Stomach (tissue), 19 donors: ENCODE data around the gene KRTAP12-4. TPM values are rescaled to one million over a fixed set of nuclear protein-coding genes. Genes with fewer than 3 reads are reported as not detected.

Source experiments
- DNase-seq, 2 donors: peaks; one replicate each; pipeline versions ENCODE4 v3.0.0 to v3.0.0-alpha.2; 2013 to 2019
- H3K27ac ChIP-seq, 5 donors: fragments of 200-600 bp in 4 of 5; sonication (generic) in 4 of 5; one replicate each; pipeline ENCODE4 v1.5.1; 2013 to 2019; ENCODE audit warnings: mild to moderate bottlenecking in 1 of 5, moderate library complexity in 1 of 5
- H3K27me3 ChIP-seq, 3 donors: fragments of 200-600 bp; sonication (generic); one replicate each; pipeline ENCODE4 v1.5.1; 2017 to 2019; ENCODE audit warnings: mixed run types in 1 of 3
- H3K36me3 ChIP-seq, 4 donors: fragments of 200-600 bp; sonication (generic); 1 replicate in 3 of 4; 2 replicates in 1 of 4; pipeline ENCODE4 v1.5.1; 2016 to 2019
- H3K4me1 ChIP-seq, 4 donors: fragments of 200-600 bp; sonication (generic); one replicate each; pipeline ENCODE4 v1.5.1; 2016 to 2019
- H3K4me3 ChIP-seq, 4 donors: fragments of 200-600 bp; sonication (generic) in 3 of 4; one replicate each; pipeline ENCODE4 v1.5.1; 2016 to 2019; ENCODE audit warnings: mild to moderate bottlenecking in 1 of 4
- H3K9me3 ChIP-seq, 4 donors: fragments of 200-600 bp; sonication (generic); one replicate each; pipeline ENCODE4 v1.5.1; 2016 to 2019
- EP300 ChIP-seq: sonication (generic); formaldehyde crosslinking; IDR thresholded peaks from one replicate; pipeline ENCODE4 v1.6.1; 2017; ENCODE audit warnings: antibody characterized with exemption
- POLR2A ChIP-seq, 4 donors: fragments of 450-650 bp; IDR thresholded peaks; one replicate each; pipeline ENCODE4 v1.6.1; 2016; ENCODE audit warnings: antibody characterized with exemption in 4 of 4, control low read depth in 2 of 4, mild to moderate bottlenecking in 1 of 4, moderate library complexity in 1 of 4
- POLR2AphosphoS5 ChIP-seq, 3 donors: sonication (generic); formaldehyde crosslinking; IDR thresholded peaks; one replicate each; pipeline ENCODE4 v1.6.1; 2016; ENCODE audit warnings: antibody characterized with exemption in 3 of 3
- WGBS, 5 donors: extraction: QIAGEN DNeasy Blood & Tissue Kit in 3 of 5; methylation state at CpG; one replicate each; pipeline versions ENCODE4 v1.1.5 to v1.1.7; 2013 to 2018; 5-methylcytosine and 5-hydroxymethylcytosine counted together
- intact Hi-C: fragments of 100-400 bp; cut with DNase I; formaldehyde crosslinking; loops from one replicate; pipeline ENCODE4 v1.15.1; 2023; ENCODE audit warnings: low total_unique reads
- long read RNA-seq, 10 donors: transcript quantifications; one replicate each; lab custom pipeline, GENCODE V29; 2026
- polyA plus RNA-seq, 3 donors: library from polyadenylated mRNA; stranded (reverse); fragments of 200-250 nt; gene quantifications; one replicate each; pipeline ENCODE4 v1.2.3, GENCODE V29; 2013
- total RNA-seq, 5 donors: library from RNA; depleted of rRNA; stranded (reverse); fragments of >200 nt; gene quantifications; one replicate each; pipeline versions ENCODE4 v1.1.0 to v1.2.3, GENCODE V29; 2014 to 2016
- TF ChIP-seq, protein P1 (sequence below), 7 experiments: fragments of 450-650 bp in 4 of 7; fragments of 200-600 bp in 3 of 7; sonication (generic) in 3 of 7; IDR thresholded peaks; one replicate each; pipeline ENCODE4 v1.5.1; 2016 to 2019; ENCODE audit warnings: antibody characterized with exemption in 7 of 7, control low read depth in 2 of 7, mild to moderate bottlenecking in 1 of 7
- donor health status: healthy with polysubstance abuse.
- donor health status: Bipolar disorder and iron deficiency.
- donor health status: healthy.

KRTAP12-4 gene
- total RNA-seq (not detected), polyA plus RNA-seq (not detected)
- long read RNA-seq, donor 1 = 0 reads
- long read RNA-seq, donor 2 = 0 reads
- long read RNA-seq, donor 3 = 0 reads
- long read RNA-seq, donor 4 = 0 reads
- long read RNA-seq, donor 5 = 0 reads
- long read RNA-seq, donor 6 = 0 reads
- long read RNA-seq, donor 7 = 0 reads
- long read RNA-seq, donor 8 = 0 reads
- long read RNA-seq, donor 9 = 0 reads
- long read RNA-seq, donor 10 = 0 reads

DNA sequence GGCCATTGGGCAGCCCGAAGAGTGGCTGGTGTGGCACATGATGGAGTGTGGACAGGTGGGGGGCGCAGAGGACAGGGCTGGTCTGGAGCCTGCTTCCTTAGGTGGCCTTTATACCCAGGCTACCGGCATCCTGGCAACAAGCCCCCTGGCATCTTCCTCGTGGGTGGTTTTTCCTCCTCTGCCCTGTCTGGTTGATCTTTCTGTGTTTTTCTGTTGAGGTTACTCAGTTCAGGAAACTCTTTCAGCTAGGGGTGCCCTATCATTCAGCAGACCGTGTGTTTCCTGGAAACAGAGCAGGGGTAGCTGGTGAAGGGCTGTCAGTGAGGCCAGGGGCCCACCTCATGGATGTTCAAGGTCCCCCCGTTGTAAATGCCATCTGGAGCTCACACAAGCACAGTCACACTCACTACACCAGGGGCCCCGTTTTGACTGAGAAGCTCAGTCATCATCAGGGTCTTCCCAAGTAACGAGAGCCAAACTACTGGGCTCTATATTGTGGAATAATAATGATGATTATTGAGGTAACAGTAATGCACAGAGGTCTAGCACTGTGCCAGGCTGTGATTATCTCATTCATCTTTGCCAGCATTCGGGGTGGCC is at the start of gene KRTAP12-4:
KRTAP12-4 (minus strand) TSS at position 84 of the 600 bp plus-strand sequence; CDS start at position 39, 45 bp downstream.
- Histone ChIP-seq H3K27ac (no peak within 1 kb of the TSS), H3K4me3 (no peak within 1 kb of the TSS), H3K27me3 (peaks cover 0 to 32% (median 10%) of the 10 kb centered on the region in 3 donors), H3K4me1 (no peaks in the 10 kb centered on the region), H3K9me3 (peaks cover 0 to 22% (median 11%) of the 10 kb centered on the region in 4 donors), H3K36me3 (no peaks in the 10 kb centered on the region)
- 52 to 73% (median 68%) methylated on average over 8 to 9 of the region's 9 CpGs for WGBS, 5 donors
- TF ChIP-seq POLR2AphosphoS5 (IDR thresholded peaks at IDR 0.05) (no peak), EP300 (no peak), POLR2A (IDR thresholded peaks at IDR 0.05) (no peak)
- TF ChIP-seq, protein P1, sequence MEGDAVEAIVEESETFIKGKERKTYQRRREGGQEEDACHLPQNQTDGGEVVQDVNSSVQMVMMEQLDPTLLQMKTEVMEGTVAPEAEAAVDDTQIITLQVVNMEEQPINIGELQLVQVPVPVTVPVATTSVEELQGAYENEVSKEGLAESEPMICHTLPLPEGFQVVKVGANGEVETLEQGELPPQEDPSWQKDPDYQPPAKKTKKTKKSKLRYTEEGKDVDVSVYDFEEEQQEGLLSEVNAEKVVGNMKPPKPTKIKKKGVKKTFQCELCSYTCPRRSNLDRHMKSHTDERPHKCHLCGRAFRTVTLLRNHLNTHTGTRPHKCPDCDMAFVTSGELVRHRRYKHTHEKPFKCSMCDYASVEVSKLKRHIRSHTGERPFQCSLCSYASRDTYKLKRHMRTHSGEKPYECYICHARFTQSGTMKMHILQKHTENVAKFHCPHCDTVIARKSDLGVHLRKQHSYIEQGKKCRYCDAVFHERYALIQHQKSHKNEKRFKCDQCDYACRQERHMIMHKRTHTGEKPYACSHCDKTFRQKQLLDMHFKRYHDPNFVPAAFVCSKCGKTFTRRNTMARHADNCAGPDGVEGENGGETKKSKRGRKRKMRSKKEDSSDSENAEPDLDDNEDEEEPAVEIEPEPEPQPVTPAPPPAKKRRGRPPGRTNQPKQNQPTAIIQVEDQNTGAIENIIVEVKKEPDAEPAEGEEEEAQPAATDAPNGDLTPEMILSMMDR (IDR thresholded peaks at IDR 0.05) = no peak
- intact Hi-C loops = no loop called here
- DNase-seq = no peak

DNA sequence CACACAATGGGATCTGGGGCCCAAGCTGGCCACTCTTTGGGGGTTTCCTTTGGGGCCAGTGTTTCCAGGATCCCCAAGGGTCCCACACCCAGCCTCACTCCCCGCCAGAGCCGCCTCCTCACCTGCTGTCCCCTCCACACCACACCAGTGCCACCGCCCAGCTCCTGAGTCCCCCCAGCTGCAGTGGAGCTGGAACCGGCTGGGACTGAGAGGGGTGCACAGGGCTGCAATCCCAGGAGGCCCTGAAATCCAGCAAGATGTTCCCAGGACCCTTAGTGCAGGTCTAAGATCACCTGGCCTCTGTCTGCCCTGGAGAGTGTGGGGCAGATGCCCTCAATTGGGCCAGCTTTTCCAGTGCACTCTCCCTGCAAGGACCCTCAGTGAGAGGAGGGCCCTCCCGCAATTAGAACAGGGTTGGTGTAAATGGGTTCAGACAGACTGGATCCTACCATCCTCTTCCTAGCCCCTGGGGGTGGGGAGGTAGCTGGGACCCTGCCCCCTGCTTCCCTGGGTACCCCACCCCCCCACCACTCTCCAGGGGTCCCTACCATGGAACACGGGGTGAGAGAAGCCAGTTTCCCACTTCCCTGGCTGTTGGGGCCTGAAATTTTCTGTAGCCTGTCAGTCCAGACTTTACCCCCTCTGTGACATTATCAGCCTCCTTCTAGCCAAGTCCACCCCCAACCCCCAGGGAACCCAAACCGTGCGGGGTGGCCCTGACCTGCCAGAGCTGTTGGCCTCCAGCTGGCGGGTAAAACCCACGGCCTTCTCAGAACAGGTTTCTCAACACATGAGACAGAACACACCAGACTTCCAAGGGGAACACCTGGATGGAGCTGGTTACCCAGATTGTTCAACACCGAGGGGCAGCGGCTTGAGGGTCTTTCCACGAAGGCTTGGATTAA is 49.5 kb upstream of the KRTAP12-4 start:
- no peak for DNase-seq
- Histone ChIP-seq H3K27ac (no peak overlapping the region), H3K9me3 (peaks cover 0 to 12% (median 9%) of the 10 kb centered on the region in 4 donors), H3K4me1 (peaks cover 0 to 6% (median 0%) of the 10 kb centered on the region in 4 donors), H3K36me3 (no peaks in the 10 kb centered on the region), H3K4me3 (no peak overlapping the region), H3K27me3 (peaks cover 9 to 100% (median 91%) of the 10 kb centered on the region in 3 donors)
- TF ChIP-seq, protein P1 (IDR thresholded peaks at IDR 0.05) = no peak
- TF ChIP-seq POLR2A (IDR thresholded peaks at IDR 0.05) = no peak
- intact Hi-C loops = no loop called here
- 34 to 57% (median 42%) methylated on average over 6 to 13 of the region's 13 CpGs for WGBS, 5 donors

- intact Hi-C loops = no loop called here
- TF ChIP-seq POLR2A (IDR thresholded peaks at IDR 0.05) (no peak), EP300 (no peak), POLR2AphosphoS5 (IDR thresholded peaks at IDR 0.05) (no peak)
- TF ChIP-seq, protein P1 (IDR thresholded peaks at IDR 0.05) = no peak
- no peak for DNase-seq
- Histone ChIP-seq H3K4me1 (peaks cover 0 to 3% (median 0%) of the 10 kb centered on the region in 4 donors), H3K27ac (no peak overlapping the region), H3K27me3 (peaks cover 9 to 100% (median 90%) of the 10 kb centered on the region in 3 donors), H3K9me3 (peaks cover 0 to 12% (median 9%) of the 10 kb centered on the region in 4 donors), H3K4me3 (no peak overlapping the region), H3K36me3 (no peaks in the 10 kb centered on the region)
- WGBS, 5 donors = 28 to 42% (median 37%) methylated on average over 14 to 16 of the region's 16 CpGs
Measured at GRCh38 chr21:44702973-44703730, 48.7 kb upstream of the KRTAP12-4 start.
